HG03175 (cell line): ENCODE data around the gene PRR29.

ENCODE experiments used
- ATAC-seq: cut with Tn5 transposase; IDR thresholded peaks from one replicate; pipeline ENCODE4 v1.9.1; 2021; ENCODE audit warnings: mild to moderate bottlenecking, moderate library complexity; ENCODE audit not compliant: unreplicated experiment

The PRR29 gene

GRCh38 chr17:64039106-64039400 is 40.9 kb downstream of the PRR29 start:
- no peak for ATAC-seq

- no peak for ATAC-seq
Measured at GRCh38 chr17:64040206-64040605, 42.1 kb downstream of the PRR29 start.

- no peak for ATAC-seq
Measured at GRCh38 chr17:64041912-64042311, 43.8 kb downstream of the PRR29 start.

GRCh38 chr17:64042700-64043485 is 44.7 kb downstream of the PRR29 start:
- no peak for ATAC-seq

- no peak for ATAC-seq
Measured at GRCh38 chr17:64045176-64045575, 47.0 kb downstream of the PRR29 start.

- no peak for ATAC-seq
Measured at GRCh38 chr17:64048805-64049204, 50.7 kb downstream of the PRR29 start.

- ATAC-seq: no peak
Measured at GRCh38 chr17:64051153-64051552, 53.0 kb downstream of the PRR29 start.

- ATAC-seq: no peak
Measured at GRCh38 chr17:64053101-64053500, 55.0 kb downstream of the PRR29 start.
